IMR-90 (cell line): ENCODE measurements around the gene B3GLCT. TPM values are rescaled to one million over a fixed set of nuclear protein-coding genes. Genes with fewer than 3 reads are reported as not detected.

Experiments used
- ATAC-seq: fragments of 200-7000 bp; cut with Tn5 transposase; 2 replicates; pipeline ENCODE4 v1.9.1; 2020; ENCODE audit warnings: low read depth, mild to moderate bottlenecking, moderate library complexity
- BruUV-seq: library from RNA; stranded (reverse); fragments of 400-500 nt; replicated peaks from 2 replicates; lab custom pipeline; 2021; lab: Mats Ljungman, UMichigan
- CTCF ChIA-PET: fragments of 300-600 bp; formaldehyde crosslinking; extraction: SDS; loops from one replicate; lab custom pipeline; 2021; ENCODE audit warnings: antibody characterized with exemption; lab: Yijun Ruan, JAX
- POLR2A ChIA-PET: fragments of 300-600 bp; sonication (Branson Sonifier 250); formaldehyde crosslinking; loops from one replicate; lab custom pipeline; 2022; ENCODE audit warnings: antibody characterized with exemption; ENCODE audit not compliant: unreplicated experiment; lab: Charles Lee
- DNase-seq: peaks from one replicate; pipeline ENCODE4 v3.0.0; 2013
- H2AFZ ChIP-seq: replicated peaks from 2 replicates; pipeline ENCODE3; 2013; ENCODE audit warnings: low read length, mild to moderate bottlenecking; ENCODE audit not compliant: poor library complexity
- H2AK5ac ChIP-seq: 2 replicates; pipeline ENCODE4 v1.6.1; 2013; ENCODE audit warnings: low read depth, low read length, inconsistent platforms
- H2AK9ac ChIP-seq: replicated peaks from 2 replicates; pipeline ENCODE3; 2013; ENCODE audit warnings: mild to moderate bottlenecking, low read depth, low read length, moderate library complexity; ENCODE audit not compliant: poor library complexity
- H2BK120ac ChIP-seq: 2 replicates; pipeline ENCODE4 v1.6.1; 2013; ENCODE audit warnings: low read depth, low read length, inconsistent platforms
- H2BK15ac ChIP-seq: 3 replicates; pipeline ENCODE4 v1.6.1; 2013; ENCODE audit warnings: low read depth, low read length, inconsistent platforms
- H2BK20ac ChIP-seq: 2 replicates; pipeline ENCODE4 v1.6.1; 2013; ENCODE audit warnings: low read depth, mild to moderate bottlenecking, inconsistent platforms, low read length, moderate library complexity
- H2BK5ac ChIP-seq: 2 replicates; pipeline ENCODE4 v1.6.1; 2013; ENCODE audit warnings: mild to moderate bottlenecking, low read depth, low read length, inconsistent platforms; ENCODE audit not compliant: poor library complexity, severe bottlenecking
- H3K14ac ChIP-seq: replicated peaks from 2 replicates; pipeline ENCODE4 v1.6.1; 2013; ENCODE audit warnings: low read depth, low read length, inconsistent platforms
- H3K18ac ChIP-seq: 2 replicates; pipeline ENCODE4 v1.6.1; 2013; ENCODE audit warnings: low read depth, low read length, control low read depth
- H3K23ac ChIP-seq: 2 replicates; pipeline ENCODE4 v1.6.1; 2013; ENCODE audit warnings: low read depth, low read length, inconsistent platforms
- H3K27ac ChIP-seq: 2 replicates; pipeline ENCODE4 v1.5.1; 2013; ENCODE audit warnings: mild to moderate bottlenecking, control low read depth, low read length; ENCODE audit not compliant: insufficient read depth
- H3K27me3 ChIP-seq: 2 replicates; pipeline ENCODE4 v1.6.1; 2013; ENCODE audit warnings: low read length; ENCODE audit not compliant: control insufficient read depth, insufficient read depth
- H3K36me3 ChIP-seq: 2 replicates; pipeline ENCODE4 v1.6.1; 2013; ENCODE audit warnings: low read length, mixed read lengths; ENCODE audit not compliant: control insufficient read depth, insufficient read depth
- H3K4ac ChIP-seq: 2 replicates; pipeline ENCODE4 v1.6.1; 2013; ENCODE audit warnings: low read depth, low read length, inconsistent platforms
- H3K4me1 ChIP-seq: 2 replicates; pipeline ENCODE4 v1.6.1; 2013; ENCODE audit warnings: low read length, mixed read lengths; ENCODE audit not compliant: control insufficient read depth, insufficient read depth
- H3K4me2 ChIP-seq: 2 replicates; pipeline ENCODE4 v1.6.1; 2013; ENCODE audit warnings: low read depth, mild to moderate bottlenecking, control low read depth, low read length, moderate library complexity
- H3K4me3 ChIP-seq: 2 replicates; pipeline ENCODE4 v1.5.1; 2013; ENCODE audit warnings: low read depth, mild to moderate bottlenecking, control low read depth, low read length, moderate library complexity; ENCODE audit not compliant: insufficient read depth
- H3K56ac ChIP-seq: 2 replicates; pipeline ENCODE4 v1.6.1; 2013; ENCODE audit warnings: low read length, inconsistent platforms; ENCODE audit not compliant: insufficient read depth; ENCODE audit errors: extremely low read depth
- H3K79me1 ChIP-seq, 2 experiments: 2 replicates each; pipeline ENCODE4 v1.6.1; 2013; ENCODE audit warnings: low read length in 2 of 2, inconsistent platforms in 1 of 2, low read depth in 1 of 2
- H3K9ac ChIP-seq: 2 replicates; pipeline ENCODE4 v1.6.1; 2013; ENCODE audit warnings: low read depth, low read length, control low read depth
- H3K9me1 ChIP-seq: 2 replicates; pipeline ENCODE4 v1.6.1; 2013; ENCODE audit warnings: low read length, inconsistent platforms; ENCODE audit not compliant: insufficient read depth
- H3K9me3 ChIP-seq: 2 replicates; pipeline ENCODE4 v1.6.1; 2013; ENCODE audit warnings: low read length; ENCODE audit not compliant: control insufficient read depth, insufficient read depth
- H4K20me1 ChIP-seq: 2 replicates; pipeline ENCODE4 v1.6.1; 2013; ENCODE audit warnings: low read length, inconsistent platforms; ENCODE audit not compliant: insufficient read depth
- H4K5ac ChIP-seq: 2 replicates; pipeline ENCODE4 v1.6.1; 2013; ENCODE audit warnings: mild to moderate bottlenecking, low read depth, low read length, control low read depth
- H4K8ac ChIP-seq, 2 experiments: 2 replicates each; pipeline ENCODE4 v1.6.1; 2013; ENCODE audit warnings: low read depth in 2 of 2, low read length in 2 of 2, control low read depth in 1 of 2, inconsistent platforms in 1 of 2
- H4K91ac ChIP-seq: 2 replicates; pipeline ENCODE4 v1.6.1; 2013; ENCODE audit warnings: low read depth, low read length, inconsistent platforms; ENCODE audit not compliant: insufficient read depth
- BHLHE40 ChIP-seq: fragments of 150-350 bp; IDR thresholded peaks from 2 replicates; pipeline ENCODE4 v1.6.1; 2016; ENCODE audit warnings: mild to moderate bottlenecking, low read depth, low read length
- CEBPB ChIP-seq: IDR thresholded peaks from 2 replicates; pipeline ENCODE4 v1.6.1; 2012; ENCODE audit warnings: low read depth, low read length, improper control_type of control experiment
- CHD1 ChIP-seq: IDR thresholded peaks from 2 replicates; pipeline ENCODE4 v1.6.1; 2012; ENCODE audit warnings: low read depth, low read length, improper control_type of control experiment
- FOS ChIP-seq: fragments of 150-350 bp; IDR thresholded peaks from 2 replicates; pipeline ENCODE4 v1.6.1; 2016; ENCODE audit warnings: low read depth, low read length
- MAFK ChIP-seq: IDR thresholded peaks from 2 replicates; pipeline ENCODE4 v1.6.1; 2012; ENCODE audit warnings: low read depth, low read length, improper control_type of control experiment
- MAZ ChIP-seq: IDR thresholded peaks from 2 replicates; pipeline ENCODE4 v1.6.1; 2012; ENCODE audit warnings: low read depth, mild to moderate bottlenecking, low read length, improper control_type of control experiment, moderate library complexity, borderline replicate concordance
- MXI1 ChIP-seq: IDR thresholded peaks from 2 replicates; pipeline ENCODE4 v1.6.1; 2012; ENCODE audit warnings: low read depth, mild to moderate bottlenecking, low read length, moderate library complexity, borderline replicate concordance
- NFE2L2 ChIP-seq: fragments of 150-350 bp; IDR thresholded peaks from 2 replicates; pipeline ENCODE4 v1.6.1; 2016; ENCODE audit warnings: low read depth, mild to moderate bottlenecking, low read length
- POLR2A ChIP-seq: IDR thresholded peaks from 2 replicates; pipeline ENCODE4 v1.6.1; 2012; ENCODE audit warnings: mild to moderate bottlenecking, low read depth, low read length
- RAD21 ChIP-seq: IDR thresholded peaks from 2 replicates; pipeline ENCODE4 v1.6.1; 2012; ENCODE audit warnings: low read length, improper control_type of control experiment
- RCOR1 ChIP-seq: IDR thresholded peaks from 2 replicates; pipeline ENCODE4 v1.6.1; 2012; ENCODE audit warnings: mild to moderate bottlenecking, low read length, improper control_type of control experiment; ENCODE audit not compliant: insufficient replicate concordance
- RFX5 ChIP-seq: IDR thresholded peaks from 2 replicates; pipeline ENCODE4 v1.8.0; 2012; ENCODE audit warnings: low read depth, mild to moderate bottlenecking, low read length, moderate library complexity
- SMC3 ChIP-seq: fragments of 150-350 bp; IDR thresholded peaks from 2 replicates; pipeline ENCODE4 v1.6.1; 2016; ENCODE audit warnings: low read depth, mild to moderate bottlenecking, antibody characterized with exemption, low read length, moderate library complexity
- WGBS, 2 experiments: methylation state at CpG; one replicate each; pipeline versions ENCODE4 v1.1.5 to v1.1.7; 2013; ENCODE audit warnings: missing lambda C conversion rate in 2 of 2; ENCODE audit not compliant: insufficient read length in 1 of 2; ENCODE audit errors: extremely low coverage in 2 of 2; 5-methylcytosine and 5-hydroxymethylcytosine counted together
- dilution Hi-C: fragments of 300-500 bp; cut with HindIII; formaldehyde crosslinking; loops from one replicate; pipeline ENCODE4 v1.14.3; 2018; ENCODE audit warnings: low sequenced_read_pairs; ENCODE audit not compliant: unreplicated experiment
- in situ Hi-C: fragments of 300-500 bp; cut with MboI; formaldehyde crosslinking; loops from 3 replicates; pipeline ENCODE4 v1.14.3; 2019; ENCODE audit warnings: low sequenced_read_pairs, inconsistent platforms, mixed read lengths
- intact Hi-C: fragments of 100-400 bp; cut with micrococcal nuclease; formaldehyde crosslinking; loops from 2 replicates; pipeline ENCODE4 v1.10.0; 2022
- polyA plus RNA-seq, 3 experiments: library from polyadenylated mRNA; depleted of rRNA; stranded (reverse); fragments of >200 nt; gene quantifications; 2 replicates each; pipeline ENCODE4 v1.2.3, GENCODE V29; 2012; ENCODE audit warnings: low replicate concordance in 1 of 3
- total RNA-seq: library from RNA; depleted of rRNA; stranded (reverse); fragments of >200 nt; gene quantifications from 2 replicates; pipeline ENCODE4 v1.2.3, GENCODE V29; 2012
- TF ChIP-seq, protein P1 (sequence below): fragments of 150-350 bp; IDR thresholded peaks from 2 replicates; pipeline ENCODE4 v1.6.1; 2017; ENCODE audit warnings: mild to moderate bottlenecking, antibody characterized with exemption, low read length, low read depth
- TF ChIP-seq, protein P2 (sequence below): fragments of 150-350 bp; IDR thresholded peaks from 2 replicates; pipeline ENCODE4 v1.6.1; 2016; ENCODE audit warnings: low read depth, mild to moderate bottlenecking, low read length, moderate library complexity, borderline replicate concordance
- TF ChIP-seq, protein P3 (sequence below): conservative IDR thresholded peaks from 2 replicates; pipeline ENCODE4 v1.5.1; 2012; ENCODE audit warnings: mild to moderate bottlenecking, low read depth, low read length, improper control_type of control experiment

The B3GLCT gene
- total and polyA plus RNA-seq, 2 of the 4 experiments (the other 2 are of a cell fraction) = 2.0 to 4.5 TPM

DNA sequence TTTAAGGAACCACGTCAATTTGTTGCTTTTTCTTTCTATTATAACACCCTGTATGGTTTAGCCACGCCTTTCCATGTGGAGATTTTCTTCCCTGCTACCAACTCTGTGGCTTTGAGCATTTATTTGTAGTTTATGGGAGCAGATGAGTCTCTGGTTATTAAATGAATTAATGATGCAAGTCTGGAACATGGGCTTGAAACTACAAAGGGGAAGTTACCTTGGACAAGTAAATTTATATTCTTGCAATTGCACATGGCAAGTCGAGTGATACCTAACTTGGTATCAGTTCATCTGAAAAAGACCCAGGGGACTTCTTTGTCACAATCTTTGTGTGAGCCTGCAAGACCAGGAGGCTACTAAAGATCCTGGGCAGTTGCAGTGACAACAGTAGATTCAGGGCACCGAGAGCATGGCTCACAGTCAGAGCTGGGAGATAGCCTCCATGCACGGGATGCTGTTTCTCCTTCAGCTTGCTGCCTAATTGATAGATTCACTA is 24.4 kb downstream of the B3GLCT start:
- WGBS, 2 experiments = 67% methylated on average over 1 of the region's 5 CpGs; no CpG with 5 or more reads in 1 of the 2 experiments
- H3K4me2 ChIP-seq = no peak overlapping the region
- ATAC-seq = no peak
- no peak overlapping the region for H2BK20ac ChIP-seq
- no peak overlapping the region for H3K14ac ChIP-seq
- TF ChIP-seq SMC3 = no peak
- TF ChIP-seq, protein P1, sequence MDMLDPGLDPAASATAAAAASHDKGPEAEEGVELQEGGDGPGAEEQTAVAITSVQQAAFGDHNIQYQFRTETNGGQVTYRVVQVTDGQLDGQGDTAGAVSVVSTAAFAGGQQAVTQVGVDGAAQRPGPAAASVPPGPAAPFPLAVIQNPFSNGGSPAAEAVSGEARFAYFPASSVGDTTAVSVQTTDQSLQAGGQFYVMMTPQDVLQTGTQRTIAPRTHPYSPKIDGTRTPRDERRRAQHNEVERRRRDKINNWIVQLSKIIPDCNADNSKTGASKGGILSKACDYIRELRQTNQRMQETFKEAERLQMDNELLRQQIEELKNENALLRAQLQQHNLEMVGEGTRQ = no peak
- TF ChIP-seq RCOR1 = no peak
- no peak for TF ChIP-seq BHLHE40
- no peak for TF ChIP-seq FOS
- no peak for TF ChIP-seq RFX5
- TF ChIP-seq MAFK = no peak
- TF ChIP-seq MXI1 = no peak
- TF ChIP-seq, protein P2, sequence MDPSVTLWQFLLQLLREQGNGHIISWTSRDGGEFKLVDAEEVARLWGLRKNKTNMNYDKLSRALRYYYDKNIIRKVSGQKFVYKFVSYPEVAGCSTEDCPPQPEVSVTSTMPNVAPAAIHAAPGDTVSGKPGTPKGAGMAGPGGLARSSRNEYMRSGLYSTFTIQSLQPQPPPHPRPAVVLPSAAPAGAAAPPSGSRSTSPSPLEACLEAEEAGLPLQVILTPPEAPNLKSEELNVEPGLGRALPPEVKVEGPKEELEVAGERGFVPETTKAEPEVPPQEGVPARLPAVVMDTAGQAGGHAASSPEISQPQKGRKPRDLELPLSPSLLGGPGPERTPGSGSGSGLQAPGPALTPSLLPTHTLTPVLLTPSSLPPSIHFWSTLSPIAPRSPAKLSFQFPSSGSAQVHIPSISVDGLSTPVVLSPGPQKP = no peak
- no peak for TF ChIP-seq NFE2L2
- no peak for TF ChIP-seq RAD21
- no peak for TF ChIP-seq MAZ
- no peak for TF ChIP-seq CHD1
- TF ChIP-seq, protein P3, sequence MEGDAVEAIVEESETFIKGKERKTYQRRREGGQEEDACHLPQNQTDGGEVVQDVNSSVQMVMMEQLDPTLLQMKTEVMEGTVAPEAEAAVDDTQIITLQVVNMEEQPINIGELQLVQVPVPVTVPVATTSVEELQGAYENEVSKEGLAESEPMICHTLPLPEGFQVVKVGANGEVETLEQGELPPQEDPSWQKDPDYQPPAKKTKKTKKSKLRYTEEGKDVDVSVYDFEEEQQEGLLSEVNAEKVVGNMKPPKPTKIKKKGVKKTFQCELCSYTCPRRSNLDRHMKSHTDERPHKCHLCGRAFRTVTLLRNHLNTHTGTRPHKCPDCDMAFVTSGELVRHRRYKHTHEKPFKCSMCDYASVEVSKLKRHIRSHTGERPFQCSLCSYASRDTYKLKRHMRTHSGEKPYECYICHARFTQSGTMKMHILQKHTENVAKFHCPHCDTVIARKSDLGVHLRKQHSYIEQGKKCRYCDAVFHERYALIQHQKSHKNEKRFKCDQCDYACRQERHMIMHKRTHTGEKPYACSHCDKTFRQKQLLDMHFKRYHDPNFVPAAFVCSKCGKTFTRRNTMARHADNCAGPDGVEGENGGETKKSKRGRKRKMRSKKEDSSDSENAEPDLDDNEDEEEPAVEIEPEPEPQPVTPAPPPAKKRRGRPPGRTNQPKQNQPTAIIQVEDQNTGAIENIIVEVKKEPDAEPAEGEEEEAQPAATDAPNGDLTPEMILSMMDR = no peak
- TF ChIP-seq POLR2A = no peak
- TF ChIP-seq CEBPB = no peak
- no peak overlapping the region for H4K91ac ChIP-seq
- H2BK5ac ChIP-seq = no peak overlapping the region
- H2BK120ac ChIP-seq = no peak overlapping the region
- no peak overlapping the region for H3K56ac ChIP-seq
- H3K23ac ChIP-seq = no peak overlapping the region
- ChIA-PET CTCF (no interaction called here), POLR2A (no interaction called here)
- intact Hi-C loops = no loop called here
- no peak overlapping the region for H2BK15ac ChIP-seq
- no peaks in the 10 kb centered on the region for H3K27me3 ChIP-seq
- no TSS peak for BruUV-seq
- no peak overlapping the region for H3K4me3 ChIP-seq
- H3K9me1 ChIP-seq = peaks cover 7% of the 10 kb centered on the region; the same call in 1 of the 2 replicates
- H4K20me1 ChIP-seq = no peaks in the 10 kb centered on the region
- no peak overlapping the region for H3K27ac ChIP-seq
- in situ Hi-C loops = no loop called here
- no peak overlapping the region for H4K8ac ChIP-seq
- dilution Hi-C loops = no loop called here
- no peak overlapping the region for H2AK9ac ChIP-seq
- H3K9ac ChIP-seq = no peak overlapping the region
- no peak overlapping the region for H2AK5ac ChIP-seq
- no peak overlapping the region for H3K18ac ChIP-seq
- H3K4ac ChIP-seq = no peak overlapping the region
- H4K5ac ChIP-seq = no peak overlapping the region
- no peak overlapping the region for H2AFZ ChIP-seq
- no peaks in the 10 kb centered on the region; a peak in 1 of 4 replicates for H3K79me1 ChIP-seq
- DNase-seq = no peak
- H3K4me1 ChIP-seq = no peaks in the 10 kb centered on the region
- no peaks in the 10 kb centered on the region for H3K36me3 ChIP-seq
- H3K9me3 ChIP-seq = no peaks in the 10 kb centered on the region
